GM19023 (cell line): ENCODE results near the gene BARHL1.

ENCODE experiments used
- ATAC-seq: cut with Tn5 transposase; IDR thresholded peaks from one replicate; pipeline ENCODE4 v1.9.1; 2021; ENCODE audit warnings: mild to moderate bottlenecking, moderate library complexity; ENCODE audit not compliant: unreplicated experiment

BARHL1 gene

GRCh38 chr9:132582276-132582785 is at the start of gene BARHL1:
TSS of gene BARHL1 (plus strand) at chr9:132582606. CDS start at chr9:132582798, 192 bp downstream.
- ATAC-seq, result no peak

GRCh38 chr9:132534832-132535231 is 47.6 kb upstream of the BARHL1 start:
- ATAC-seq, result no peak

- no peak for ATAC-seq
These were observed 46.3 kb upstream of the BARHL1 start for GRCh38 chr9:132536124-132536523.

GRCh38 chr9:132537352-132537751 is 45.1 kb upstream of the BARHL1 start:
- ATAC-seq, result no peak

- no peak for ATAC-seq
These were observed 44.3 kb upstream of the BARHL1 start for GRCh38 chr9:132538071-132538470.

- ATAC-seq, result no peak
These were observed 43.3 kb upstream of the BARHL1 start for GRCh38 chr9:132539096-132539495.

GRCh38 chr9:132541051-132541450 is 41.4 kb upstream of the BARHL1 start:
- ATAC-seq, result no peak

GRCh38 chr9:132541870-132542830 is 40.3 kb upstream of the BARHL1 start:
- ATAC-seq, result no peak

GRCh38 chr9:132543251-132543650 is 39.2 kb upstream of the BARHL1 start:
- no peak for ATAC-seq

GRCh38 chr9:132543960-132544359 is 38.4 kb upstream of the BARHL1 start:
- no peak for ATAC-seq

- no peak for ATAC-seq
These were observed 36.8 kb upstream of the BARHL1 start for GRCh38 chr9:132545578-132545977.

- ATAC-seq, result no peak
These were observed 36.0 kb upstream of the BARHL1 start for GRCh38 chr9:132546148-132547051.

GRCh38 chr9:132547052-132547431 is 35.4 kb upstream of the BARHL1 start:
- no peak for ATAC-seq

GRCh38 chr9:132547436-132547835 is 35.0 kb upstream of the BARHL1 start:
- no peak for ATAC-seq

- no peak for ATAC-seq
These were observed 34.3 kb upstream of the BARHL1 start for GRCh38 chr9:132547976-132548730.

- no peak for ATAC-seq
These were observed 33.4 kb upstream of the BARHL1 start for GRCh38 chr9:132548751-132549640.

- no peak for ATAC-seq
These were observed 30.9 kb upstream of the BARHL1 start for GRCh38 chr9:132551556-132551955.

- ATAC-seq, result no peak
These were observed 30.4 kb upstream of the BARHL1 start for GRCh38 chr9:132552041-132552440.

GRCh38 chr9:132554755-132555154 is 27.7 kb upstream of the BARHL1 start:
- no peak for ATAC-seq

GRCh38 chr9:132555528-132555927 is 26.9 kb upstream of the BARHL1 start:
- ATAC-seq, result no peak
